Tibial nerve (tissue), 4 donors: ENCODE data around the gene AQP11. TPM values are rescaled to one million over a fixed set of nuclear protein-coding genes. Genes with fewer than 3 reads are reported as not detected.

Source experiments
- DNase-seq, 2 donors: peaks; one replicate each; pipeline ENCODE4 v3.0.0-alpha.2; 2019; ENCODE audit warnings: low spot score in 2 of 2
- H3K27ac ChIP-seq, 4 donors: fragments of 200-600 bp; sonication (generic) in 3 of 4; one replicate each; pipeline ENCODE4 v1.5.1; 2017 to 2019; ENCODE audit warnings: mild to moderate bottlenecking in 1 of 4
- H3K27me3 ChIP-seq, 2 donors: fragments of 200-600 bp; sonication (generic) in 1 of 2; one replicate each; pipeline versions ENCODE4 v1.5.1 to v1.6.0; 2017 to 2019
- H3K36me3 ChIP-seq, 3 donors: fragments of 200-600 bp; sonication (generic); one replicate each; pipeline ENCODE4 v1.5.1; 2018 to 2019
- H3K4me1 ChIP-seq, 4 donors: fragments of 200-600 bp; sonication (generic) in 3 of 4; one replicate each; pipeline ENCODE4 v1.5.1; 2017 to 2019
- H3K4me3 ChIP-seq, 4 donors: fragments of 200-600 bp; sonication (generic) in 3 of 4; one replicate each; pipeline ENCODE4 v1.5.1; 2017 to 2019; ENCODE audit warnings: mild to moderate bottlenecking in 1 of 4, moderate library complexity in 1 of 4
- H3K9me3 ChIP-seq, 4 donors: fragments of 200-600 bp; sonication (generic) in 3 of 4; one replicate each; pipeline ENCODE4 v1.5.1; 2017 to 2019
- CTCF ChIP-seq, 5 experiments: fragments of 200-600 bp in 3 of 5; fragments of 450-650 bp in 2 of 5; sonication (generic) in 3 of 5; IDR thresholded peaks; one replicate each; pipeline ENCODE4 v1.5.1; 2016 to 2019; ENCODE audit warnings: antibody characterized with exemption in 5 of 5, mild to moderate bottlenecking in 3 of 5, moderate library complexity in 2 of 5
- EP300 ChIP-seq, 2 donors: sonication (generic); formaldehyde crosslinking; IDR thresholded peaks; one replicate each; pipeline ENCODE4 v1.6.1; 2017; ENCODE audit warnings: antibody characterized with exemption in 2 of 2, mild to moderate bottlenecking in 1 of 2
- POLR2A ChIP-seq, 2 donors: fragments of 450-650 bp; IDR thresholded peaks; one replicate each; pipeline ENCODE4 v1.6.1; 2017; ENCODE audit warnings: antibody characterized with exemption in 2 of 2, mild to moderate bottlenecking in 2 of 2, moderate library complexity in 2 of 2
- WGBS, 2 donors: methylation state at CpG; one replicate each; pipeline ENCODE4 v1.1.5; 2018; 5-methylcytosine and 5-hydroxymethylcytosine counted together
- total RNA-seq, 4 donors: library from RNA; depleted of rRNA; stranded (reverse); fragments of >200 nt; gene quantifications; one replicate each; pipeline ENCODE4 v1.1.0, GENCODE V29; 2016

The AQP11 gene
- total RNA-seq, 4 donors from 2014 or later: 0.78 to 3.3 (median 1.6) TPM

GRCh38 chr11:77636731-77637344, 47.1 kb downstream of the AQP11 start:
- Histone ChIP-seq H3K36me3 (no peaks in the 10 kb centered on the region), H3K27me3 (no peaks in the 10 kb centered on the region), H3K4me1 (peaks cover 0 to 42% (median 16%) of the 10 kb centered on the region in 4 donors), H3K9me3 (no peaks in the 10 kb centered on the region), H3K4me3 (peak overlapping the region; percentile 63 to 84 (median 82)), H3K27ac (peak overlapping the region in 3 of 4 donors; percentile 24 to 81 (median 60))
- 2 to 3% methylated on average over 14 of the region's 14 CpGs for WGBS, 2 donors
- DNase-seq: no peak
- TF ChIP-seq EP300 (IDR thresholded peaks at IDR 0.05) (no peak), POLR2A (IDR thresholded peaks at IDR 0.05) (no peak), CTCF (IDR thresholded peaks at IDR 0.05) (no peak)

DNA sequence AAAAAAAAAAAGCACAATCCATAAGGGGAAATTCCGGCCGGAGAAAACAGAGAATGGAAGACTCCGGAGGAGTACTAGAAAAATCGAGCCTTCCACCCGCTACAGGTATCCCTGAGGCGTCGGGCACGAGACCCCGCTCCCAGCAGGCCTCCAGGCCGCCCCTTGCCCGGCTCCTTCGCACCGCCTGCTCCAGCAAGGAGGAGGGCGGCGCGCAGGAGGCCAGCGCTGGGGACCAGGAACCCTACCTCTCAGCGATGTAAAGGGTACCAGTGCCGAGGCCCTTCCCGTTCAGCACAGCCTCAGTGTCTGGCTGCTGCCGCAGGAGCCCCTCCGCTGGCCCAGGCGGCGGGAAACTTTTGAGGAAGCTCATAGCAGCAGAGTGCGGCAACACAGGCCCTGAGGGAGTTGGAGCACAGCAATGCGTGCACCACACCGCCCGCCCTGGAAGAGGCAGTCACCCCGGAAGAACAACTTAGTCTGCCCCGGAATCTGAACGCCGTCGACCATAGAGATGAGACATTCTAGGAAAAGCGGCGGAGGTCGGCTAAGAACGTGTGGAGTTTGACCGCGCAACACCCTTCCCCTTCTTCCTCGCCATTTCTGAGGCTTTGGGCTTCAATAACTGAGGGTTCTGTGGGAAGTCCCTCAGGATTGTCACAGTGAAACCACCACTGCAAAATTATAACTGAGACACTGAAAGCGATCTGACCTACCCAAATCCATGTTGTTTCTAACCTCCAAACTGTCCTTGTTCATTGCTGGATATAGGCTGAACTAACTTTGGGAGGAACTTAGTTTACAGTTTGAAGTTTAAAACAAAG, 47.8 kb downstream of the AQP11 start, which contains the start of gene CLNS1A:
TSS of gene CLNS1A (minus strand) at position 450 of the 821 bp plus-strand sequence. CDS start at position 370, 80 bp downstream.
- TF ChIP-seq CTCF (IDR thresholded peaks at IDR 0.05) (no peak), EP300 (IDR thresholded peaks at IDR 0.05) (peak in 1 of 2 donors; percentile 90), POLR2A (IDR thresholded peaks at IDR 0.05) (peak; percentile 31 to 62)
- Histone ChIP-seq H3K27ac (peak within 1 kb of the TSS; percentile 24 to 85 (median 70)), H3K27me3 (no peaks in the 10 kb centered on the region), H3K4me3 (peak within 1 kb of the TSS; percentile 63 to 84 (median 82)), H3K9me3 (no peaks in the 10 kb centered on the region), H3K4me1 (peaks cover 0 to 35% (median 16%) of the 10 kb centered on the region in 4 donors), H3K36me3 (no peaks in the 10 kb centered on the region)
- DNase-seq: peak; percentile 70 to 85
- WGBS, 2 donors: 0 to 2% methylated on average over 28 of the region's 41 CpGs

- 72 to 80% methylated on average over 2 of the region's 2 CpGs for WGBS, 2 donors
- H3K36me3 ChIP-seq: no peaks in the 10 kb centered on the region
- no peak overlapping the region for H3K4me3 ChIP-seq
- no peak overlapping the region for H3K27ac ChIP-seq
- H3K27me3 ChIP-seq: no peaks in the 10 kb centered on the region
- TF ChIP-seq EP300 (IDR thresholded peaks at IDR 0.05) (no peak), CTCF (IDR thresholded peaks at IDR 0.05) (no peak), POLR2A (IDR thresholded peaks at IDR 0.05) (no peak)
- no peaks in the 10 kb centered on the region for H3K9me3 ChIP-seq
- no peak for DNase-seq
- H3K4me1 ChIP-seq: peaks cover 0 to 5% (median 4%) of the 10 kb centered on the region in 4 donors
These were observed 52.5 kb downstream of the AQP11 start for GRCh38 chr11:77642228-77642627.

DNA sequence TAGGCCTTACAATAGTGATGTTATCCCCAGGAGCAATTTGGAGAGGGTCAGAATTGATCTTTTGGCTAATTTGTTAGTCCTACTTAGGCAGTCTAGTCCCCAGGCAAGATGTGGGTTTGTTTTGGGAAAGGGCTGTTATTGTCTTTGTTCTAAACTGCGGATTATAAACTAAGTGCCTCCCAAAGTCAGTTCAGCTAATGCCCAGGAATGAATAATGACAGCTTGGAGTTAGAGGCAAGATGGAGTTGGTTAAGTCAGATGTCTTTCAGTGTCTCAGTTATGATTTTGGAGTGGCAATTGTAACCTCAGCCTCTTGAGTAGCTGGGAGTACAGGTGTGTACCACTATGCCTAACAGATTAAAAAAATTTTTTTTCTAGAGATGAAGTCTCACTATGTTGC, 55.1 kb downstream of the AQP11 start:
- Histone ChIP-seq H3K4me1 (no peaks in the 10 kb centered on the region), H3K27me3 (no peaks in the 10 kb centered on the region), H3K36me3 (no peaks in the 10 kb centered on the region), H3K4me3 (no peak overlapping the region), H3K27ac (no peak overlapping the region), H3K9me3 (no peaks in the 10 kb centered on the region)
- WGBS, 2 donors: 67 to 82% methylated on average over 1 of the region's 1 CpG
- no peak for TF ChIP-seq EP300 (IDR thresholded peaks at IDR 0.05)
- no peak for TF ChIP-seq POLR2A (IDR thresholded peaks at IDR 0.05)
- no peak for TF ChIP-seq CTCF (IDR thresholded peaks at IDR 0.05)
- DNase-seq: no peak
